HAP-1 (cell line): ENCODE results near the gene ELMO1.

ENCODE experiments used
- DNase-seq, 2 experiments: peaks; one replicate each; pipeline ENCODE4 v3.0.0-alpha.2; 2016 to 2020; ENCODE audit warnings: low spot score in 2 of 2
- H3K27me3 ChIP-seq: fragments of 250-450 bp; sonication (Bioruptor Pico); 2 replicates; pipeline ENCODE4 v1.5.1; 2020; ENCODE audit warnings: low read depth, mild to moderate bottlenecking, moderate library complexity
- H3K36me3 ChIP-seq: fragments of 250-450 bp; sonication (Bioruptor Pico); replicated peaks from 2 replicates; pipeline ENCODE4 v1.5.1; 2020; ENCODE audit warnings: mild to moderate bottlenecking
- H3K4me1 ChIP-seq: fragments of 250-450 bp; sonication (Bioruptor Pico); 2 replicates; pipeline ENCODE4 v1.5.1; 2020; ENCODE audit warnings: mild to moderate bottlenecking
- H3K4me3 ChIP-seq: fragments of 250-450 bp; sonication (Bioruptor Pico); 2 replicates; pipeline ENCODE4 v1.5.1; 2020; ENCODE audit warnings: mild to moderate bottlenecking, moderate library complexity
- H3K9me3 ChIP-seq: fragments of 250-450 bp; sonication (Bioruptor Pico); 2 replicates; pipeline ENCODE4 v1.5.1; 2020; ENCODE audit warnings: mild to moderate bottlenecking, moderate library complexity
- in situ Hi-C: fragments of 300-500 bp; cut with MboI; formaldehyde crosslinking; loops from 3 replicates; pipeline ENCODE4 v1.14.3; 2020; ENCODE audit warnings: low sequenced_read_pairs, inconsistent platforms, mixed read lengths

ELMO1 gene

DNA sequence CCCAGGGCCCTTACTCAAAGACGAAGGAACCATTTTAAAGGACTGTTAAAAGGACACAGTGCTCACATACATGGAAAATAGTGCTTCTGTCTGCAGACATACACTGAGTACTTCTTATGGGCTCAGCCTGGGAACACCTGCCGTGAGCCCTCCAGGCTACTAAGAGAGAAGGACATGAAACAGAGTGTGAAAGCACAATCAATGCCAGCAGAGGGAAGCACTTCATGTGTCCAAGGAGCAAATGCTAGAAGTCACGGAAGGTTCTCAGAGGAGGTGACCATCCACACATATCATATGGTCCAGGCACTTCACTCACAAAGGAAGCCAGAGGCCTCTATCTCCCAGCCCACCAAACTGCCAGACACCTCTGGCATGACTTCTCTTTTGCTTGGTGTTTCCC is 15.5 kb downstream of the ELMO1 start:
- Histone ChIP-seq H3K9me3 (no peaks in the 10 kb centered on the region), H3K4me1 (no peaks in the 10 kb centered on the region), H3K4me3 (no peak overlapping the region), H3K36me3 (no peaks in the 10 kb centered on the region), H3K27me3 (no peaks in the 10 kb centered on the region)
- DNase-seq, result no peak
- in situ Hi-C loops, result no loop called here

DNA sequence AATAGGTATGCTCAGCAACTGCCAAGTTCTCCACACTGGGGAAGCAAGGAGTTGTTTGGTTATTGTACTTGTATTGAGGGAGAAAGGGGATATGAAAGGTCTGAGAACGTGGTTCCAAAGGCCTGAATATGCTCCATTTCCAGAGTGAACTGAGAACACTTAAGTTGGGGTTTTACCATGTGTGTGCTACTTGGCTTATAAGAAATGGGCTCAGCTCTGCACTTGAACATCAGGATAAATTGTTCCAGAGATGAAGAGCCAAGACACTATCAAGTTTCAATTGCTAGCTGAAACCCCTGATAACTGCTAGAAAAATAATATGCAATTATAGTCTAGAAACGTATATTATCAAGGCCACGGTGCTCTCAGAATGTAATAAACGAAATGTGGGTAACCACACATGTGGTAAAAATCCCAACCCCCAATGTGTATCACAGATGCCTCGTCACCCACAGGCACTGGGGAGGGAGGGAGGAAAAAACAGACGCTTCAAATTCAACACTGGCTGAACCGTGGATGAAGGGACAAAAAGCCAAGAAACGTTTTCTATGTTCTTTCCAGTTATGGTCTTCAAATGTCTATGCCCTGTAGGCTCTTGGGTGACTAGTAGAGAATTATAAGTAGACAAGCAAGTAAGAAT is 16.3 kb downstream of the ELMO1 start:
- Histone ChIP-seq H3K36me3 (no peaks in the 10 kb centered on the region), H3K9me3 (no peaks in the 10 kb centered on the region), H3K4me1 (no peaks in the 10 kb centered on the region), H3K27me3 (no peaks in the 10 kb centered on the region), H3K4me3 (no peak overlapping the region)
- no peak for DNase-seq
- in situ Hi-C loops, result no loop called here

DNA sequence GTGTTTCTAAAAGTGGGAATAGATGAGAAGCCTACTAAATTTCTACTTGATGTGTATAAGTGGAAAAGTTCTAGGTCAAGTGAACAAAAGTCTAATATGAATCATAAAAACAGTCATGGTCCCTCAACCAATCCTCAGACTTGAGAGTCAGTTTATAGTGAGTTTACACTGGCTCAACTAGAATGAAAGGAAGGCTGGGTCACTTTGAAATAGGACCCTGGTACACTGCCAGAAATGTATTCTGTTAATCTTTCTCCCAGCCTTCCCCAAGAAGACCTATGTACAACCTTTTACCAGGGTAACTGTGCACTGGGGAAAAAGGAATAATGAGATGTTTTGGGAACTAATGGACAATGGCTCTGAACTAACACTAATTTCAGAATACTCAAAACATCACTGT is 17.3 kb downstream of the ELMO1 start:
- H3K36me3 ChIP-seq, result no peaks in the 10 kb centered on the region
- no peaks in the 10 kb centered on the region for H3K9me3 ChIP-seq
- in situ Hi-C loops, result no loop called here
- no peaks in the 10 kb centered on the region for H3K4me1 ChIP-seq
- no peak for DNase-seq
- H3K4me3 ChIP-seq, result no peak overlapping the region
- H3K27me3 ChIP-seq, result no peaks in the 10 kb centered on the region

DNA sequence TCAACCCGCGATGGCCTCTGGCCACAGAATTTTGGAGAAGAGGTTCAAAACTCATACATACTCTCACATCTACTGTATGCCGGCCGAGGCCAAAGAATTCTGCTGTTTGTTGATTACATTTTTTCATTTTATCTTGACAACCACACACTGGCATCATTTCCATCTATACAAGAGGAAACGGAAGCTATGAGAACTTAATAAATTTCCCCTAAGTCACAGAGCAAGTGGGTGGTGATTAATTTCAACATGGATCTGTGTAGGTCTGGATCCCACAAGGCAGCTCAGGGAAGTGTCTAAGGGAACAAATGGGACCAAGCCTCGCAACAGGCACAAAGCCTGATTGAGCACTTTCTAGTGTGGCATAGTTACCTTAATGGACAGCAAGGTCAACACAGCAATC is 18.0 kb downstream of the ELMO1 start:
- no peaks in the 10 kb centered on the region for H3K27me3 ChIP-seq
- no peaks in the 10 kb centered on the region for H3K9me3 ChIP-seq
- DNase-seq, result no peak
- no peaks in the 10 kb centered on the region for H3K36me3 ChIP-seq
- no peaks in the 10 kb centered on the region for H3K4me1 ChIP-seq
- in situ Hi-C loops, result no loop called here
- H3K4me3 ChIP-seq, result no peak overlapping the region

DNA sequence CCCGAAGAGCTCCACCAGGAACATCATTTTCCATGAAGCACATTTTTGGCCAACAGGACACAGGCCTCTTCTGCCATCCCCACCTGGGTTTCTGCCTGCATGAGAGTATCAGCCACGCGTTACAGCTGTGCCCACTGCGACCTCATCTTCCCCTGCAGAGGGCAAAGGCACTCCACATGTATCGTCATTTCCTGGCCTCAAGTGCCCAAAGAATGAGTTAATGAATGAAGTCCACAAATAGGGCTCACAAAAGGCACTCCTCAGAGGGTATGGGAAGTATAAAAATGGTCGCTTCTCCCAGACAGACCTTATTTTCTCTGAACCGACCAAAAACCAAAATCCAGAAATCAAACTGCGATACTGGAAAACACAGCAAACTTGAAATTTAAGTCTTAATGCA is 18.5 kb downstream of the ELMO1 start:
- Histone ChIP-seq H3K9me3 (no peaks in the 10 kb centered on the region), H3K27me3 (no peaks in the 10 kb centered on the region), H3K36me3 (no peaks in the 10 kb centered on the region), H3K4me1 (no peaks in the 10 kb centered on the region), H3K4me3 (no peak overlapping the region)
- in situ Hi-C loops, result no loop called here
- no peak for DNase-seq

DNA sequence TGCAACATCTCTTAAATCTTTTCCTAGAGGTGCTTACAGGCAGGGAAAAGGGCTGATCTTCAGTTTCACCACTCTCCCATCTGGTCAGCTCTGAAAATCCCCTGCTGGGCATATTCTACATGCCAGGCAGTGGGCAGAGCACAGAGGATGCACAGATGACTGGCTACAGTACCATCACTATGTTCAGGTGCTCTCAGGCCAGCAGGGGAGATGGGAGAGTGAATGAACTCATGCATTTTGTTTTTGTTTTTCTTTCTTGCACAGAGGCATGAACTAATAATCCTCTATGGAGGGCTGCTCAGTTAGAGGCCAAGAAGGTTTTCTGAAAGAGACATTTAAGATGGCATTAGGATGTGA is 19.3 kb downstream of the ELMO1 start:
- no peaks in the 10 kb centered on the region for H3K9me3 ChIP-seq
- no peaks in the 10 kb centered on the region for H3K4me1 ChIP-seq

DNA sequence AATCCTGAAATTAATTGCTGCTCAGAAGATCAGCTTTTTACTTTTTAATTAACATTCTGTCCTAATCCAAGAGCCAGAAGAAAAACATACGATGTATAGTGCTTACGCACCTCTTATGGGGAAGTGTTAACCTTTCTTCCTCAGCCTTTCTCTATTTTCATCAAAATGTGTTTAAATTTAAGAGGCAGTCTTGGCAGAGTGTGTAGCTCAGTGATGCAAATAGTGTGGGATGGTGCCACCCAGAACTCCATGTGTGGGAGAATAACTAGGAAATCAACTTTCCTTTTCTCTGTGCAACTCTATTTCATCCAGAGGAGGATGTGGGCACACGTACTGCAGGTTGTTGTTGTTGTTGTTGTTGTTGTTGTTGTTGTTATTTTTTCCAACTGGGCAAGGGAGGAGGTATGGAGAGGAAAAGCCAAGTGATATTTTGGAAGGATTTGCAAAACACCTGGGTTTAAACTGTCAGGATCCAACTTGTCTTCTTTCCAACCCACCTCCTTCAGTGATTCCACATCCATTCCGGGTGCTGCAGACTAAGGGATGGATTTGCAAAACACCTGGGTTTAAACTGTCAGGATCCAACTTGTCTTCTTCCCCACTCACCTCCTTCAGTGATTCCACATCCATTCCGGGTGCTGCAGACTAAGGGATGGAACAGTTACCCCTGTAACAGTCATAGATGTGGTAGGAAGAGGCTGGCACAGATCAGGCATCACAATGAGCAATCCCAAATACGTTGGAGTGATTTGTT is 19.8 kb downstream of the ELMO1 start:
- no peak for DNase-seq
- no peaks in the 10 kb centered on the region for H3K27me3 ChIP-seq
- H3K36me3 ChIP-seq, result no peaks in the 10 kb centered on the region
- H3K4me1 ChIP-seq, result no peaks in the 10 kb centered on the region
- no peak overlapping the region for H3K4me3 ChIP-seq
- in situ Hi-C loops, result no loop called here
- H3K9me3 ChIP-seq, result no peaks in the 10 kb centered on the region

More for the DNA sequence above, 19.3 kb downstream of the ELMO1 start:
- no peak for DNase-seq
- Histone ChIP-seq H3K27me3 (no peaks in the 10 kb centered on the region), H3K36me3 (no peaks in the 10 kb centered on the region), H3K4me3 (no peak overlapping the region)
- in situ Hi-C loops, result no loop called here

DNA sequence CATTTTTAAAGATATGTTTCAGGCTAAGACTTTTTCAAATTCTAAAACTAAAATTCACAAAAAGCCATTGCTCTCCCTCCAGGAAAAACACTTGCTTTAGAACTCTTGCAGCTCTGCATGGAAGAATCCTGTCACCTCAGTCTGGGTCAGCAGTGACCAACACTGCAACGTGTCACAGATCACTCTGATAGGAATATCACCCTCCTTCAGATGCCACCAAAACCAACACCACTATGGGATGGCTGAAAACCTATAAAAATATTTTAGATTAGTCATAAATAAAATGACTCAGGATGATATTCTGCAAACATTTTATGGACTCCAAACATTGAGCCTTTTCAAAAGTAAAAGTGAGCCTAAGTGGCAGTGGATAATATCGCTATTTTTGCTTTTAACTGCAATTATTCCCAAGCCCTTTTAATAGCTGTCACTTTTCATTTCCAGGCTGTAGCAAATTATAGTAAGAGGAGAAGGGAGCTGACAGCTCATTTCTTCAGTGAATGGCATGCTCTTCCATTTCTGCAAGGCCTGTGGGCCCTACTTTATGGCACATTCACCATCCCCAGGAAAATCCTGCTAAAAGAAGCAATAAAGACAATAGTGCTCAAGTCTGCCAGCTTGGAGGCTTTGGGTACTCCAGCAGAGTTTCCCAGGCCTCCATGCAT is 21.3 kb downstream of the ELMO1 start:
- no peaks in the 10 kb centered on the region for H3K36me3 ChIP-seq

DNA sequence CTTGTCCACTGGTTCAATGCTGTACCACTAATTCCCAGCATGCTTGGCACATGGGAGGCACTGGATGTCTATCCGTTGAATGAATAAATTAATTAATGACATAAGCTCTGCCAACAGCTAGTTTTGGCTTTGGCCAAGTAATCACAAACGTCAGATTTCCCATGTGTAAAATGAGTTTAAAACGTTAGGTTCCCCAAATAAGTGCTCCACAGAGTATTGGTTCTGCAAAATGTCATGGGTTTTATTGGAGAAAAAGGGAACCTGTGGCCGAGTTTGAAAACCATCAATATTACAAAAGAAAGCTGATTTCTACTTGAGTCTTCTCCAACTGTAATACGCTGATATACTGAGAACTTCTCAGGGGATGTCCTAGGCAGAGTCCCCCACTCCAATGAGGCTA is 23.2 kb downstream of the ELMO1 start:
- H3K9me3 ChIP-seq, result no peaks in the 10 kb centered on the region
- no peaks in the 10 kb centered on the region for H3K27me3 ChIP-seq
- no peak overlapping the region for H3K4me3 ChIP-seq
- DNase-seq, result no peak
- in situ Hi-C loops, result no loop called here
- H3K36me3 ChIP-seq, result no peaks in the 10 kb centered on the region
- no peaks in the 10 kb centered on the region for H3K4me1 ChIP-seq

More for the DNA sequence above, 21.3 kb downstream of the ELMO1 start:
- in situ Hi-C loops, result no loop called here
- H3K27me3 ChIP-seq, result no peaks in the 10 kb centered on the region
- H3K4me3 ChIP-seq, result no peak overlapping the region
- no peaks in the 10 kb centered on the region for H3K9me3 ChIP-seq
- DNase-seq, result no peak
- H3K4me1 ChIP-seq, result no peaks in the 10 kb centered on the region

DNA sequence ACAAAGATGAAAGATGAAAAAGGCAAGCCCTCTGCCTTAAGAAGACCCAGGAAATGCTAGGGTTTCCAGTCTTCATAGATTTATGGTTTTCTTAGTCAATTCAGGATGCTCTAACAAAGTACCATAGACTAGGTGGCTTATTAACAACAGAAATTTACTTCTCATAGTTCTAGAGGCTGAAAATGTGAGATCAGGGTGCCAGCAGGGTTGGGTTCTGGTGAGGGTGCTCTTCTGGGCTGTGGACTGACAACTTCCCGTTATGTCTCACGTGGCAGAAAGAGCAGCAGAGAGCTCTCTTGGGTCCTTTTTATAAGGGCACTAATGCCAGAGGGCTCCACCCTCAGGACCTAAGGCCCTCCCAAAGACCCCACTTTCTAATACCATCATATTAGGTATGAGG is 23.7 kb downstream of the ELMO1 start:
- in situ Hi-C loops, result no loop called here
- Histone ChIP-seq H3K27me3 (no peaks in the 10 kb centered on the region), H3K4me3 (no peak overlapping the region), H3K36me3 (no peaks in the 10 kb centered on the region), H3K4me1 (no peaks in the 10 kb centered on the region), H3K9me3 (no peaks in the 10 kb centered on the region)
- DNase-seq, result no peak

DNA sequence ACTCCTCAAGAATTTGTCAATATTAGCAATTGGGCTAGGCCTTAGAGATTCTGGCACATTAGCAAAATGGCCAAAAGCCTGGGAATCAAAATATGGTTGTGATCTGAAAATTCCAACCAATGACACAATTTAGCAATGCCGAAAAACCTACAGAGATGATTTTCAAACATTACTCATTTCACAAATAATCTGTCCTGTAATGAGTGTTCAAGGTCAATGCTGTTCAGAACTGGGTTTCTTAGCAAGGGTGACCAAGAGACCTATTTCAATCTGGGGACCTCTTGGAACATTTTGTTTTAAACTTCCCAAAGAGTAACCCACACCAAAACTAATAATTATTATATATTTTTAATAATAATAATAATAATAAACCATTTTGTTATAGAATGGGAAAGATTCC is 24.1 kb downstream of the ELMO1 start:
- H3K9me3 ChIP-seq, result no peaks in the 10 kb centered on the region
- no peaks in the 10 kb centered on the region for H3K27me3 ChIP-seq
- in situ Hi-C loops, result no loop called here
- H3K4me3 ChIP-seq, result no peak overlapping the region
- no peak for DNase-seq
- H3K4me1 ChIP-seq, result no peaks in the 10 kb centered on the region
- no peaks in the 10 kb centered on the region for H3K36me3 ChIP-seq

DNA sequence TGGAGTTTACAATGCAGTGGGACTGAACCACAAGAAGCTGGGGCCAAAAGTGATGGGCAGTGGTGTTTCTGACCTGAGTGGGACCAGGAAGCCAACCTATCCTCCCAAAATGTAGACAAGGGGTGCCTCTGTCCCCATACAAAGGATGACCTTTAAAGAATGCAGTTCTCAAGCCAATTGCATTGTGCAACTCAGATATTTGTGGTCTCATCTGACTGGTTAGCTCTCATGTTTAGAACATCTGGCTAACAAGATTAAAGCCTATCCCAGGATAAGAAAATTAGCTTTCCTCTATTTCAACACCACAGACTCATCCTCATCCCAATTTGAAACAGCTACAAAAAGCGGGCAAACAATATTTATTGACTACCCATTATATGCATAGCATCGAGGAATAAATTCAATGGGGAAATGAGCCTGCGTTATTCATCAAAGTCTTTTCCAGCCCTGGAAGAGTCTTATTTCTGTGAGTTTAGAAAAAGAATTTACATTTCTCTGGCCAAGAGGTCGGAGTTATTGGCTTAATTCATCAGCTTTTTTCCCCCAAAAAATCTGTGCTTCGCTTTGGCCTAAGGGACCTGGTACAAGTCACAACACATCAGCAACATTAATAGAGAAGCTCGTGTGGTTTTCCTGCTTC is 26.7 kb downstream of the ELMO1 start:
- Histone ChIP-seq H3K36me3 (no peaks in the 10 kb centered on the region), H3K9me3 (no peaks in the 10 kb centered on the region), H3K4me1 (no peaks in the 10 kb centered on the region), H3K27me3 (no peaks in the 10 kb centered on the region), H3K4me3 (no peak overlapping the region)
- no peak for DNase-seq
- in situ Hi-C loops, result no loop called here

DNA sequence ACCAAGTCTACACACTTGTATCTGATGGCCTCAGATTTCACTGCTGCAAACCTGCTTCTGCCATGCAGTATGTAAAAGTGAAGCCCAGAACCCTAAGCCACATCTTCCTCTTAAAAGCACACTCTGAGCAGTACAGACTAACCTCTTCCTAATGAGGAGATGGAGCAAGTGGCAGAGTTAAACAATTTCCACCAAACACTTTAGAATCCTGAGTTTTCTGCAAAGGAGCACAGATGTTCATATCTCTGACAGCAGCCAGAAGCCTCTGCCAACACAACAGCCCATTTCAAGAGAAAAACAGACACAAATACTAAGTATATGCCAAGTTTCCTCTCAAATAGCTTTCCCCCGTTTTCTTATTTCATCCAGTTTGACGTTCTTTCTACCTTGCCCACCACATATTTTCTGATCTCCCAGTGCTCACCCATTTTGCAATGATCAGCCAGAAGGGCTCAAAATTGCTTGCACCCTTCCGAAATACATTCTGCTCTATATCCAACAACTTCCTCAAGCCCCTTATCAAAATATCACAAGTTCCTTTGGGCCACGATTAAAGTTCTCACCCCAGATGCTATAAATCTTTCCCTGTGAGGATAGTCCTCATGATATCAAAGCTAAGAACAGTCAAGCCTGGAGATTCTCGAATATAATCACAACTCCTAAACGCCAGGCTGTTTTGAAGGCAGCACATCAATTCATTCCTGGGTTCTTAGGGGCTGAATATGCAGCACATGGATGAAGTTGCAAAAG is 27.5 kb downstream of the ELMO1 start:
- Histone ChIP-seq H3K36me3 (no peaks in the 10 kb centered on the region), H3K4me3 (no peak overlapping the region)
- in situ Hi-C loops, result no loop called here

More for the DNA sequence above, 27.5 kb downstream of the ELMO1 start:
- Histone ChIP-seq H3K9me3 (no peaks in the 10 kb centered on the region), H3K4me1 (no peaks in the 10 kb centered on the region), H3K27me3 (no peaks in the 10 kb centered on the region)
- no peak for DNase-seq
